HG03196 (cell line): ENCODE measurements around the gene ACP7.
"Not testable (repeated sequence)": the region's sequence is repeated elsewhere in the genome, so short reads cannot be mapped to it uniquely, and the experiment has no call there.

Experiments used
- ATAC-seq: cut with Tn5 transposase; IDR thresholded peaks from one replicate; pipeline ENCODE4 v1.9.1; 2021; ENCODE audit not compliant: unreplicated experiment

The ACP7 gene

DNA sequence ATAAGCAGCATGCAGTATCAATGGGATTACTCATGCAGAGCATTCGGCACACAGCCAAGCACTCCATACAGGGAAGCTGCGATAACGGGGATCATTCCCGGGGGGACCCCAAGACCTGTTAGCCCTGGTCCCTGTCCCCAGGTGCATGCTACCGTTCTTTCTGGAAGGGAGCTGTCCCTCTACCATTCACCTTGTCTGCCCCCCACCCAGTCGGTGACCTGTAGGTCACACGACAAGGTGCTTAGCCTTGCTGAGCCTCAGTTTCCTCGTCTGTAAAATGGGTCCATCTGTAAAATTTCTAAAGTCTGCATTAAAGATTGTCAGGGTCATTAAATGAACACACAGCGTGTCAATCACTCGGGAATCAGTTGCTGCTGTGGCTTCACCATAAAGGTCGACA is 6.8 kb upstream of the ACP7 start:
- no peak for ATAC-seq

DNA sequence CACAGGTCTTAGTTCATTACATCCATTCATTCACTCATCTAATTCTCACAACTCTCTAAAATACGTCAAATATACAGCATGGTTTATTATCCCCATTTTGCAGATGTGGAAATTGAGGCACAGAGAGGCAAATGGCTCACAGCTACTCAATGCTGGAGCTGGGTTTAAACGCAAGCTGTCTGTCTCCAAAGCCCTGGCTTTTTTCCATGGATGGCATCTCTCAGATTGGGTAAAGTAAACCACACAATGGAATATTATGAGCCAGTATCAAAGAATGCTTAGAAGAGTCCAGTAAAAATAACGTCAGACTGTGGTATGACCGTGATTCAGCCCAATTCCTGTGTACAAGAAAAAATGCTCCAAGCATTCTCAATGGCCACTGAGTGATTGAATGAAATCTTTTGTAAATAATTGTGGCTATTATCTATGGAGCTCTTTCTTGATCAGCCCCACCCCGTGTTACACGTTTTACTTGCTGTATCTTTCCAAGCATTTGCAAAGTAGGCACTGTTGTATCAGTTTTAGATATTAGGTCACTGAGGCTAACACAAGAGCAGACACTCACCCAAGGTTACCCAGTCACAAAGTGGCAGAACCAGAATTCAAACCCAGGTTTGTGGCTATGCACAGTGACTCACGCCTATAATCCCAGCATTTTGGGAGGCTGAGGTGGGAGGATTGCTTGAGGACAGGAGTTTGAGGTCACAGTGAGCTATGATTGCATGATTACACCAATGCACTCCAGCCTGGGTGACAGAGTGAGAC is 5.5 kb upstream of the ACP7 start:
- ATAC-seq: no peak

DNA sequence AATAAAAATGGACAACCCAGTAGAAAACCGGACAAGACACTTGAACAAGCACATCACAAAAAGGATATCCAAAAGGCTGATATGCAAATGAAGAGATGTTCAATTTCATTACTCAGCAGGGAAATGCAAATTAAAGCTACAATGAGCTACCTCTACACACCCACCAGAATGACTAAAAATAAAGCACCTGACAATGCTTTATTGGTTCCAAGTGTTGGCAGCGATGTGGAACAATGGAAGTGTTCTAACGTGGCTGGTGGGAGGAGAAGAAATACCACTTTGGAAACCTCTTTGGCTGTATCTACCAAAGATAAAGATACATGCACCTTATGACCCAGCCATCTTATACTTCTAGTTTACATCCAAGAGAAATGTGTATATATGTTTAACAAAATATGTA is 3.7 kb upstream of the ACP7 start:
- no peak for ATAC-seq

DNA sequence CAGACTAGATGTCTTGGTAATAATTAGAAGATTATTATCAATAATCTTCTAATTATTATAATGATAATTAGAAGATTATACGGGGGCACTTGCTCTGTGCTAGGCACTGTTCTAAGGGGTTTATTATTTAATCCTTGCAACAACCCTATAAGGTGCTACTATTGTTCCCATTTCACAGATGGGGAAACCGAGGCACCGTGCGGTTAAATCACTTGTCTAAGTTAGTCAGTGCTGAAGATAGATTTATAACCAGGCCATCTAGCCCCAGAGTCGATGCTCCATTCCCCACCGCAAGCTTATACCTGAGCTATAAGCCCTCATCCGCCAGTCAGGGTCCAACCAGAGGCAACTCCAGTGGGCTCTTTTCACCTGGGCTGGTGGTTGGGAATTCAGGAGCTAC is 2.0 kb upstream of the ACP7 start:
- ATAC-seq: no peak

DNA sequence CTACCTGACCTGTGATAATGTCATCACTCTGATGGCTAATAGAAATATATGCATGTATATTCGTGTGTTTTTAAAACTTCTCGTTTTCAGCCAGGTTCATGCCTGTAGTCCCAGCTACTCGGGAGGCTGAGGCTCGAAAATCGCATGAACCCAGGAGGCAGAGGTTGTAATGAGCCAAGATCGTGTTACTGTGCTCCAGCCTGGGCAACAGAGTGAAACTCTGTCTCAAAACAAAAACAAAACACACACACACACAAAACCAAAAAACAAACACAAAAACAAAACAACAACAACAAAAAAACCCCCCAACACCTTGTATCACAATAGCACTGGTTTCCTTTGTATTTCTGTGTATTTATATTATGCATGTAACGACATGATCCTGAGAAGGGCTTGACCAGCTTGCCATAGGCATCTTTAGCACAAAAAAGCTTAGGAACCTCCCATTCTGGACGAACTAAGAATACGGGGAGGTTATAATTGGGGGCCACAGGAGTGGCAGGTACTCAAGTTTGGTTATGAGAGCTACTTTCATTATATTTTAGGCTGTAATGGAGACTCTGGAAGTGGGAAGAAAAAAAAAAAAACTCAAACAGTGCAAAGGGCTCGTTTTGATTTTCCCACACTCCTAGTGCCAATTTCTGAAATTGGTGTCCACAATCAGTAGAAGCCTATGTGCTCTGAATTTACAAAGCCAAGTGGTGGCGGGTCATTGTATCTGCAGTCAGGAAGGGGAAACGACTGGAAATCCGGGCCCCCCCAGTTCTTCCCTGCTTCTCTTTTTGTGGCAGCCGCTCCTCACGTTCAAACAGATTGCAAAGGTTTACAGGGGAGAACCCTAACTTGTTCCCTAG is 1.2 kb upstream of the ACP7 start:
- ATAC-seq: no peak

DNA sequence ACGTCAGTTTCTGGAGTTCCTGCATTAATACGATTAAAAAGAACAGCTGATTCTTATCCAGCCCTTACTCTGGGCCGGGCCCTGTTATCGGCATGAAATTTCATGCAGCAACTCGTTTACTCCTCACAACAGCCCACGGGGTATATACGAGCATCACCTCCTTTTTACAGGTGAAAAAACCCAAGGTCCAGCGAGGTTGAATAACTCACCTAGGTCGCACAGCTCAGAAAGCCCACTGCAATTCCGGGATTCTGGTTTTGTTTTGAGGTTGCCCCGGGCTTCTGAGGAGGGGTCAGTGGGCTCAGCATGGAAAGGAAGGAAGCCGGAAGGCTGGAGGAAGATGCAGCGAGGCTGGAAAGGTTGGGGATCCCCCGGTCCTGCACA is 577 bp upstream of the ACP7 start:
- no peak for ATAC-seq

DNA sequence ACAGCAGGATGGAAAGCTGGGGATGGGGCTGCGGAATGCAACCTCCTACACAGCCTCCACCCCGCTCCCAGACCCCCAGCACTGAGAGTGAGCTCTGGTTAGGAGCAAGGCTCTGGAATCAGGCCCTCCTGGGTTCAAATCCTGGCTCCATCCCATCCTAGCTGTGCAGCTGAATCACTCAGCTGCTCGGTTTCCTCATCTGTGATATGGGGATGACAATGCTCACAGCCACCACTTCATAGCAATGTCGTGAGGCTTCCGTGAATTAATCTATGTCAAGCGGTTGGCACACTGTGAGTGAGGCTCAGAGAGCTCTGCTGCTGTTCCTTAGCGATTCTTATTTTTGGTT is 538 bp downstream of the ACP7 start:
- ATAC-seq: no peak

DNA sequence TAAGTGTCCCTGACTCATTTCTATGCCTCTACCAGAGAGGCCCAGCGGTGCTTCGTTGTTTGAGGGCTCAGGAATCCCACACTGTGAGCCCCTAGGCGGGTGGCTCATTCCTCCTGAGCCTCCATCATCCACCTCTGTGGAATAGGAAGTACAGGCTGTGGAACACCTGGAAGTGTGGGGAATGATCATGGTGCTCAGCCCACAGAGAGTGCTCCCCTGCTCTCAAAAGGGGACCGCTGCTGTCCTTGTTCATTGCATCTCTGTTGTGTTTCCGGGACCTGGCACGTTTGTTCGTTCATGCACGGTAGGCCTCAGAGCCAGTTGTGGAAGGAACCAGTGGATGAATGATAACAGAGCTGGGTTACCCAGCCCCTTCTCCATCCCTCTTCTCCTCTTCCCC is 1.2 kb downstream of the ACP7 start:
- no peak for ATAC-seq

DNA sequence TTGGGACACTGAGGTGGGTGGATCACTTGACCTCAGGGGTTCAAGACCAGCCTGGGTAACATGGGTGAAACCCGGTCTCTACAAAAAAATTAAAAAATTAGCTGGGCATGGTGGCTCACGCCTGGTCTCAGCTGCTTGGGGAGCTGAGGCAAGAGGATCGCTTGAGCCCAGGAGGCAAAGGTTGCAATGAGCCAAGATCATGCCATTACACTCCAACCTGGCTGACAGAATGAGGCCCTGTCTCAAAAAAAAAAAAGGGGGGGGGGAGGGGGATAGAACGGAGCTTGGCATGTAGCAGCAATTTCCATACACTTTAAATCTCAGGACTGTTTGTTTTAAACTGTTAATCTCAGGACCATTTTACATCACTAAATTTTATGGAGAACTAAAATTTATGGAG is 2.2 kb downstream of the ACP7 start:
- no peak for ATAC-seq

DNA sequence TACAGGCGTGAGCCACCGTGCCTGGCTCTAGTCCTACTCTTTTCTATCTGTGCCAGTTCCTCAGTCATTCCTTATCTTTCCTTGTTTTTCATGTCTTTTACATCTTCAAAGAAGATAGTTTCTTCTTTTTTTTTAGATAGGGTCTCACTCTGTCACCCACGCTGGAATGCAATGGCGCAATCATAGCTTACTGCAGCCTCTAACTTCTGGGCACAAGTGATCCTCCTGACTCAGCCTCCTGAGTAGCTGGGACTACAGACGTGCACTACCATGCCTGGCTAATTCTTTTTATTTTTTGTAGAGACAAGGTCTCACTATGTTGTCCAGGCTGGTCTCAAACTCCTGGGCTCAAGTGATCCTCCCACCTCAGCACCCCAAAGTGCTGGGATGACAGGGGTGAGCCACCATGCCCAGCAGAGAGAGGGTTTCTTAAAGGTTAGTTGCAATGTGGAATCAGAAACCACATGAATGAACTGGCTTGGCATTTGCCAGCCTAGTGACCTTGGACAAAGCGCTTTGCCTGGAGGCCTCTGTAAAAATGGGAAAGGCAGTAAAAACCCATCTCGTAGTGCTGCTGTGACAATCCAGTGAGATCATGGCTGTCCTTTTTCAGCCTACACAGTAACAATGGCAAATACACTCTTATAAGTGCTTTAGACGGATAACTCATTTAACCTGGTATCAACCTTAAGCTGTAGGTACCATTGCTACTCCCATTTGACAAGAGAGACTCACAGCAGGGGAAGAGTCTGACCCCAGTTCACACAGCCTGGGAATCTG is 3.9 kb downstream of the ACP7 start:
- no peak for ATAC-seq

DNA sequence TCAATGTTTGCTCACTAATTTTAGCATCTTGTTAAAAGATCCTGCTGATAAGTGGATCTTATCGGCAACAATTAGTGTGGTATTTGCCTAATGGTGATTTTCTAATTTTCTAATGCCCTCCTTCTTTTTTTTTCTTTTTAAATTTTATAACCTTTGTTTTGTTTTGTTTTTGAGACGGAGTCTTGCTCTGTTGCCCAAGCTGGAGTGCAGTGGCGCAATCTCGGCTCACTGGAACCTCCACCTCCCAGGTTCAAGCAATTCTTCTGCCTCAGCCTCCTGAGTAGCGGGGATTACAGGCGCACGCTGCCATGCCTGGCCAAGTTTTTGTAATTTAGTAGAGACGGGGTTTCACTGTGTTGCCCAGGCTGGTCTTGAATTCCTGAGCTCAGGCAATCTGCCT is 5.8 kb downstream of the ACP7 start:
- not testable (repeated sequence) for ATAC-seq

DNA sequence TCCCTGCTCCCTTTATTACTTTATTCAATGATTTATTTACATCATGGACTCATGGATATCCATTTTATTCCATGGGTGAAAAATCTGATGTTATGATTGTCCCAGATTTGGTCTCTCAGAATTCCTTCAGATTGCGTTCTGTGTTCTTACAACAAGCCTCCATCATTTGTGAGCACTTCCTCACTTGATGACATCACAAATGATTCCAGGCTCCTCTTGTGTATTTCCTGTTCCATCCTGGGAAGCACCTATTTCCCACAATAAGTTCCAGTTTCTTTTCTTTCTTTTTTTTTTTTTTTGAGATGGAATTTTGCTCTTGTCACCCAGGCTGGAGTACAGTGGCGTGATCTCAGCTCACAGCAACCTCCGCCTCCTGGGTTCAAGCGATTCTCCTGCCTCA is 6.7 kb downstream of the ACP7 start:
- no peak for ATAC-seq

DNA sequence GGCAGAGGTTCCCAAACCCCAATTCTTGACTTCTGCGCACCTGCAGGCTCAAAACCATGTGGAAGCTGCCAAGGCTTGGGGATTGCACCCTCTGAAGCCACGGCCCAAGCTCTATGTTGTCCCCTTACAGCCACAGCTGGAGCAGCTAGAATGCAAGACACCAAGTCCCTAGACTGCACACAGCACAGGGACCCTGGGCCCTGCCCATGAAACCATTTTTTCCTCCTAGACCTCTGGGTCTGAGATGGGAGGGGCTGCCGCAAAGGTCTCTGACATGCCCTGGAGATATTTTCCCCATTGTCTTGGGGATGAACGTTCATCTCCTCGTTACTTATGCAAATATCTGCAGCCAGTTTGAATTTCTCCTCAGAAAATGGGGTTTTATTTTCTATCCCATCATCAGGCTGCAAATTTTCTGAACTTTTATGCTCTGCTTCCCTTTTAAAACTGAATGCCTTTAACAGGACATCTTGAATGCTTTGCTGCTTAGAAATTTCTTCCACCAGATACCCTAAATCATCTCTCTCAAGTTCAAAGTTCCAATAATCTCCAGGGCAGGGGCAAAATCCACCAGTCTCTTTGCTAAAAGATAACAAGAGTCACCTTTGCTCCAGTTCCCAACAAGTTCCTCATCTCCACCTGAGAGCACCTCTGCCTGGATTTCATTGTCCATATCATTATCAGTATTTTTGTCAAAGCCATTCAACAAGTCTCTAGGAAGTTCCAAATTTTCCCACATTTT is 11.8 kb downstream of the ACP7 start:
- not testable (repeated sequence) for ATAC-seq

DNA sequence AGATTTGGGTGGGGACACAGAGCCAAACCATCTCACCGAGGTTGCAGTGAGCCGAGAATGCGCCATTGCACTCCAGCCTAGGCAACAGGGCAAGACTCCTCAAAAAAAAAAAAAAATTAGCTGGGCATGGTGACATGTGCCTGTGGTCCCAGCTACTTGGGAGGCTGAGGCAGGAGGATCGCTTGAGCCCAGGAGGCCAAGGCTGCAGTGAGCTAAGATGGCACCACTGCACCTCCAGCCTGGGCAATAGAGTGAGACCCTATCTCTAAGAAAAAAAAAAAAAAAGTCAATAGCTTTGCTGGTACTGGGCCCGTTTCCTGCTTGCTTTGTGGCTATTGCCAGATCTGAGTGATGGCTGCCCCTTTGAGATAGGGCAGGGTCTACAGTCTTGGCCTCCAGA is 13.1 kb downstream of the ACP7 start:
- no peak for ATAC-seq

DNA sequence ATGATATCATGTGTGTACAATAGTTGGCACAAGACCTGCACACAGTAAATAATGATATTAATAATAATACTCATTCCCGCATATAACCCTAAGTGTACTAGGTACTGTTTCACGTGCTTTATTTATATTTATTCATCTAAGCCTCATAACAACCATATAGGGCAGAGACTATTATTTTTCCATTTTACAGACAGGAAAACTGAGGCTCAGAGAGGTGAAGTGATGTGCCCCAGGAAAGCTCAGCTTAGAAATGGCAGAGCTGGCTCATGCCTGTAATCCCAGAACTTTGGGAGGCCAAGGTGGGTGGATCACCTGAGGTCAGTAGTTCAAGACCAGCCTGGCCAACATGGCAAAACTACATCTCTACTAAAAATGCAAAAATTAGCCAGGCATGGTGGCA is 13.6 kb downstream of the ACP7 start:
- ATAC-seq: no peak

DNA sequence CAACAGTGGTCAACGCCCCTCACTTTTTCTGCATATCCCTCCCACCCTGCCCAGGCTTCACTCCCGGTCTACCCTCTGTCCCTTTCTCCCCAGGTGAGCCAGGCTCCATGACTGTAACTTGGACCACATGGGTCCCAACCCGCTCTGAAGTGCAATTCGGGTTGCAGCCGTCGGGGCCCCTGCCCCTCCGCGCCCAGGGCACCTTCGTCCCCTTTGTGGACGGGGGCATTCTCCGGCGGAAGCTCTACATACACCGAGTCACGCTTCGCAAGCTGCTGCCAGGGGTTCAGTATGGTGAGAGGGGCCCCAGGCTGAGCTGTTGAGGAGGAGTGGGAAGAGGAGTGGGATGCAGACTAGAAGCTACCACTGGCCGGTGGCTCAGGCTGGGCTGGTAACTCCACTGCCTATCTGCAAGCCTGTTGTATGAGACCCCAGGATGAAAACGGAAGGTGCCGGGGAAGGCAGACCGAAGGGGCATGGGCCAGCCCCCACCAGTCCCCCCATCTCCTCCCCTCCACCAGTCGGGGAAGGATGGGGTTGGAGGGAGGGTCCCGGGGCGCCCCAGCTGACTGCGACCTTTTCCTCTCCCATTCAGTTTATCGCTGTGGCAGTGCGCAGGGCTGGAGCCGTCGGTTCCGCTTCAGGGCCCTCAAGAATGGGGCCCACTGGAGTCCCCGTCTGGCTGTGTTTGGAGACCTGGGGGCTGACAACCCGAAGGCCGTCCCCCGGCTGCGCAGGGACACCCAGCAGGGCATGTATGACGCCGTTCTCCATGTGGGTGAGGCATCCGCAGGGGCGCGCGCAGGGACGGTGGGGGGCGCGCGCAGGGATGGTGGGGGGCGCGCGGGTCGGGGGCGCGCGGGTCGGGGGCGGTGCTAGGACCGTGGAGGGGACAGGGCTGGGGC is 14.4 kb downstream of the ACP7 start:
- no peak for ATAC-seq

DNA sequence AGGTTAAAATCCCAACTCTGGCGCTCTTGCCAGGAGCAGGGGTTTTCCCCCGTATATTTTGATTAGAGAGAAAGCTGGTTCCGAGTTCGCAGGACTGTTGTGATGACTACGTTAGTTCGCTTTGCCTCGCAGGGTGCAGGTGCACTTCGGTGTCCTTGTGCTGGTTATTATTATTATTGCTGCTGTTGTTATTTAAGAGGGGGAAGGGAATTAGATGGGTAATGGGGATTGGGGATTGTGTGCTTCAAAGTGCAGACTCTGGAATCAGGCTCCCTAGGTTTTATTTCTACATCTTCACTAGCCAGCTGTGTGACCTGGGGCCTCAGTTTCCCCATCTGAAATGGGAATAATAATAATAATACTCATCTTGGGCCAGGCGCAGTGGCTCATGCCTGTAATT is 15.2 kb downstream of the ACP7 start:
- ATAC-seq: no peak

DNA sequence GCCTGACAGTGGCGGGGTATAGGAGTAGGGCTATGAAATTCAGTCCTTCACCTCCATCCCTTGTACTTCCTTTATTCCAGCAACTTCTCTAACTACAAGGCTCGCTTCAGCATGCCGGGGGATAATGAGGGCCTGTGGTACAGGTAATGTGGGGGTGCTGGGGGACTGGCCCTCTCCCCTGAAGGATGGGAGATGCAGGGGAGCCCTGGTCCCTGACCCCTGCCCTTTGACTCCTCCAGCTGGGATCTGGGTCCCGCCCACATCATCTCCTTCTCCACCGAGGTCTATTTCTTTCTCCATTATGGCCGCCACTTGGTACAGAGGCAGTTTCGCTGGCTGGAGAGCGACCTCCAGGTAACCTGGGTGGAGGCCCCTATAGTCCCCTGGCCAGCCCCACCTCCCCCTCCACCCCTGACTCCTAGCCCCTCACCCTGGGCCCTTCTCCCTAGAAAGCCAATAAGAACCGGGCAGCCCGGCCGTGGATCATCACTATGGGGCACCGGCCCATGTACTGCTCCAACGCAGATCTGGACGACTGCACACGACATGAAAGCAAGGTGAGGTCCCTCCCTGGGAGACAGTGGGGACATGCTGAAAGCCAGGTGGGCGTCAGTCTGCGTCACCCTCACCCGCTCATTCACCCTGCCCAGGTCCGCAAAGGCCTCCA is 16.5 kb downstream of the ACP7 start:
- ATAC-seq: no peak

DNA sequence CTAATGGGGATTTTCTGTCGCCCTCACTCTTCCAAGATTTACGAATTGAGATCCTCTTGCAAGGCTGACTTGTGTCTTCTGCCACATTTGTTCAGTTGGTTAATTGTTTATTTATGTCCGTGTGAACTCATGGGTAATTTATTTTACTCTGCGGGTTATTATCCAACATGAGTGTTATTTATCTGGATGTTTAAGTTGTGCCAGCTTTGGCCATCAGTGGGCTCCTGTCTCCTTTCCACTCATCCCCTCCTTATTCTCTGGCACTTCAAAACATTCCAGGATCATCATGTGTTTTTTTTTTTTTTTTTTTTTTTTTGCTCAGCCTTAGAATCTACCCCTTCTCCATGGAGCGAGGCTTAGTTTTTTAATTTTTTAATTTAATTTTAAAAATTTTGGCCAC is 19.0 kb downstream of the ACP7 start:
- no peak for ATAC-seq

DNA sequence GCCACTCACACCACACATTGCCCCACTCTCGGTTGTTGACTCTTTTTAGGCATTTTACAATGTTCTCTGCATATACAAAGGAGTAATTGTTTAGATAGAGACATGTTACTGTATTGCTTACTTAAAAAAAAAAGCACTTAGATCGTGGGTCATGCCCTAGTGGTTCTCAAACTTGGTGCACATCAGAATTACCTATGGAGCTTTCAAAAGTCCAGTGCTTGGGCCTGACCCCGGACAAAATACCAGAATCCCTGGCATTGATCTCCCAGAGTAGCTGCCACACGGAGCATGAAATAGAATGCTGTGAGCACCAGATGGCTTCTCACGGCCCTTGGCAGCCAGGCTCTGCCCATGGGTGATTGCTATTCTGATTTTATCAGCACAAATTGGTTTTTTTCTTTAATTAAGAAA is 20.0 kb downstream of the ACP7 start:
- ATAC-seq: no peak
